SK-N-SH (cell line): ENCODE measurements around the gene DNAH10. TPM values are rescaled to one million over a fixed set of nuclear protein-coding genes. Genes with fewer than 3 reads are reported as not detected.

Source experiments
- CTCF ChIA-PET: fragments of 300-600, 350-600 bp; formaldehyde crosslinking; extraction: SDS; loops from one replicate; lab custom pipeline; 2021; lab: Yijun Ruan, JAX
- POLR2A ChIA-PET: fragments of 350-600 bp; sonication (Branson Sonifier 250); formaldehyde crosslinking; extraction: SDS; loops from one replicate; lab custom pipeline; 2020; ENCODE audit warnings: antibody characterized with exemption, inconsistent platforms; lab: Yijun Ruan, JAX
- DNase-seq: peaks from one replicate; pipeline ENCODE4 v3.0.0; 2012
- H2AFZ ChIP-seq: fragments of 200-600 bp; sonication (generic); 2 replicates; pipeline ENCODE4 v1.8.1; 2016; ENCODE audit warnings: antibody characterized with exemption, mild to moderate bottlenecking, low read depth
- H3F3A ChIP-seq: fragments of 200-600 bp; sonication (generic); replicated peaks from 2 replicates; pipeline ENCODE3; 2016; ENCODE audit warnings: antibody characterized with exemption, mild to moderate bottlenecking; ENCODE audit not compliant: insufficient read depth
- H3K27ac ChIP-seq, 2 experiments: fragments of 200-500 bp in 1 of 2; fragments of 200-600 bp in 1 of 2; sonication (Bioruptor generic) in 1 of 2; sonication (generic), shearing (Covaris generic) in 1 of 2; 2 replicates each; pipeline versions ENCODE4 v1.5.1 to v1.6.1; 2014 to 2016; ENCODE audit warnings: low read depth in 2 of 2, inconsistent platforms in 1 of 2, low read length in 1 of 2, mild to moderate bottlenecking in 1 of 2, mixed read lengths in 1 of 2
- H3K27me3 ChIP-seq: fragments of 200-600 bp; sonication (generic), shearing (Covaris generic); 2 replicates; pipeline ENCODE4 v1.6.1; 2016; ENCODE audit warnings: mixed run types; ENCODE audit not compliant: insufficient read depth
- H3K36me3 ChIP-seq, 2 experiments: fragments of 200-500 bp in 1 of 2; fragments of 200-600 bp in 1 of 2; sonication (Bioruptor generic) in 1 of 2; sonication (generic) in 1 of 2; replicated peaks in 1 of 2; 2 replicates each; pipeline versions ENCODE3 to v1.5.1; 2014 to 2016; ENCODE audit warnings: low read length in 1 of 2, mild to moderate bottlenecking in 1 of 2; ENCODE audit not compliant: insufficient read depth in 2 of 2, control insufficient read depth in 1 of 2
- H3K4me1 ChIP-seq, 2 experiments: fragments of 200-500 bp in 1 of 2; fragments of 200-600 bp in 1 of 2; sonication (Bioruptor generic) in 1 of 2; sonication (generic), shearing (Covaris generic) in 1 of 2; 2 replicates each; pipeline versions ENCODE4 v1.5.1 to v1.6.1; 2014 to 2016; ENCODE audit warnings: low read depth in 1 of 2, low read length in 1 of 2, mixed run types in 1 of 2; ENCODE audit not compliant: insufficient read depth in 2 of 2, control insufficient read depth in 1 of 2
- H3K4me2 ChIP-seq: fragments of 200-600 bp; sonication (generic), shearing (Covaris generic); 2 replicates; pipeline ENCODE4 v1.6.1; 2017; ENCODE audit warnings: mixed run types
- H3K4me3 ChIP-seq, 2 experiments: fragments of 200-500 bp in 1 of 2; fragments of 200-600 bp in 1 of 2; sonication (Bioruptor generic) in 1 of 2; sonication (generic), shearing (Covaris generic) in 1 of 2; 2 replicates each; pipeline versions ENCODE4 v1.5.1 to v1.8.1; 2014 to 2016; ENCODE audit warnings: low read depth in 2 of 2, inconsistent platforms in 1 of 2, low read length in 1 of 2, mild to moderate bottlenecking in 1 of 2, mixed read lengths in 1 of 2, moderate library complexity in 1 of 2
- H3K79me2 ChIP-seq: fragments of 200-600 bp; sonication (generic); 2 replicates; pipeline ENCODE4 v1.8.1; 2017; ENCODE audit warnings: mild to moderate bottlenecking; ENCODE audit not compliant: insufficient read depth
- H3K9ac ChIP-seq: fragments of 200-600 bp; sonication (generic); 2 replicates; pipeline ENCODE4 v1.6.1; 2017; ENCODE audit warnings: mixed run types
- H3K9me2 ChIP-seq: fragments of 200-600 bp; sonication (generic); 2 replicates; pipeline ENCODE4 v1.6.1; 2017; ENCODE audit warnings: mixed run types
- H3K9me3 ChIP-seq: fragments of 200-600 bp; sonication (generic); 2 replicates; pipeline ENCODE4 v1.6.1; 2017; ENCODE audit warnings: mixed run types, mild to moderate bottlenecking, moderate library complexity
- H4K20me1 ChIP-seq: fragments of 200-600 bp; sonication (generic); 2 replicates; pipeline ENCODE4 v1.6.1; 2017; ENCODE audit warnings: mild to moderate bottlenecking, mixed run types; ENCODE audit not compliant: insufficient read depth
- ELF1 ChIP-seq: IDR thresholded peaks from 2 replicates; pipeline ENCODE4 v1.4.0; 2012
- EP300 ChIP-seq, 2 experiments: IDR thresholded peaks; 2 replicates each; pipeline versions ENCODE4 v1.4.0 to v1.6.1; 2012; ENCODE audit warnings: borderline replicate concordance in 1 of 2, low read depth in 1 of 2, low read length in 1 of 2
- EZH2phosphoT487 ChIP-seq: fragments of 200-600 bp; sonication (generic); IDR thresholded peaks from 2 replicates; pipeline ENCODE4 v1.6.1; 2017; ENCODE audit warnings: low read depth, mixed run types, mild to moderate bottlenecking, antibody characterized with exemption, moderate library complexity, borderline replicate concordance
- FOXJ3 ChIP-seq: sonication (generic); formaldehyde crosslinking; IDR thresholded peaks from 2 replicates; pipeline ENCODE4 v1.5.1; 2020; ENCODE audit warnings: mild to moderate bottlenecking, missing genetic modification reagents
- FOXM1 ChIP-seq: IDR thresholded peaks from 2 replicates; pipeline ENCODE4 v1.4.0; 2012; ENCODE audit warnings: low read depth, mild to moderate bottlenecking
- GABPA ChIP-seq: IDR thresholded peaks from 2 replicates; pipeline ENCODE4 v1.4.0; 2012; ENCODE audit warnings: low read depth, mild to moderate bottlenecking
- GATA2 ChIP-seq: sonication (generic); formaldehyde crosslinking; IDR thresholded peaks from 2 replicates; pipeline ENCODE4 v1.5.0; 2020; ENCODE audit warnings: mild to moderate bottlenecking, missing genetic modification reagents
- JUND ChIP-seq: IDR thresholded peaks from 2 replicates; pipeline ENCODE4 v1.4.0; 2012
- MXI1 ChIP-seq: IDR thresholded peaks from 2 replicates; pipeline ENCODE4 v1.6.1; 2012; ENCODE audit warnings: mild to moderate bottlenecking, low read depth, low read length, improper control_type of control experiment
- NFIC ChIP-seq: IDR thresholded peaks from 2 replicates; pipeline ENCODE4 v1.4.0; 2012; ENCODE audit warnings: borderline replicate concordance
- NRF1 ChIP-seq: IDR thresholded peaks from 2 replicates; pipeline ENCODE4 v1.6.1; 2012; ENCODE audit warnings: low read depth, mild to moderate bottlenecking, low read length
- RAD21 ChIP-seq: IDR thresholded peaks from 2 replicates; pipeline ENCODE4 v1.6.1; 2012; ENCODE audit warnings: mild to moderate bottlenecking, low read length
- RFX5 ChIP-seq: IDR thresholded peaks from 2 replicates; pipeline ENCODE4 v1.6.1; 2012; ENCODE audit warnings: mild to moderate bottlenecking, improper control_type of control experiment, low read length
- TCF12 ChIP-seq: IDR thresholded peaks from 2 replicates; pipeline ENCODE4 v1.4.0; 2012
- TEAD4 ChIP-seq: IDR thresholded peaks from 2 replicates; pipeline ENCODE4 v1.4.0; 2012; ENCODE audit warnings: mild to moderate bottlenecking, borderline replicate concordance; ENCODE audit not compliant: insufficient read depth
- YY1 ChIP-seq: IDR thresholded peaks from 2 replicates; pipeline ENCODE4 v1.4.0; 2012; ENCODE audit warnings: low read depth, mild to moderate bottlenecking
- WGBS: methylation state at CpG from one replicate; pipeline ENCODE4 v1.1.6; 2017; ENCODE audit warnings: low lambda C conversion rate; 5-methylcytosine and 5-hydroxymethylcytosine counted together
- polyA plus RNA-seq, 3 experiments: library from polyadenylated mRNA; depleted of rRNA; stranded (reverse); fragments of >200 nt; gene quantifications; 2 replicates each; pipeline ENCODE4 v1.2.3, GENCODE V29; 2012
- TF ChIP-seq, protein P1 (sequence below): IDR thresholded peaks from 2 replicates; pipeline ENCODE4 v1.4.0; 2012; ENCODE audit warnings: low read depth
- TF ChIP-seq, protein P2 (sequence below): IDR thresholded peaks from 2 replicates; pipeline ENCODE4; 2012

The DNAH10 gene
- polyA plus RNA-seq, 1 of the 3 experiments (the other 2 are of a cell fraction), result 0.13 TPM

DNA sequence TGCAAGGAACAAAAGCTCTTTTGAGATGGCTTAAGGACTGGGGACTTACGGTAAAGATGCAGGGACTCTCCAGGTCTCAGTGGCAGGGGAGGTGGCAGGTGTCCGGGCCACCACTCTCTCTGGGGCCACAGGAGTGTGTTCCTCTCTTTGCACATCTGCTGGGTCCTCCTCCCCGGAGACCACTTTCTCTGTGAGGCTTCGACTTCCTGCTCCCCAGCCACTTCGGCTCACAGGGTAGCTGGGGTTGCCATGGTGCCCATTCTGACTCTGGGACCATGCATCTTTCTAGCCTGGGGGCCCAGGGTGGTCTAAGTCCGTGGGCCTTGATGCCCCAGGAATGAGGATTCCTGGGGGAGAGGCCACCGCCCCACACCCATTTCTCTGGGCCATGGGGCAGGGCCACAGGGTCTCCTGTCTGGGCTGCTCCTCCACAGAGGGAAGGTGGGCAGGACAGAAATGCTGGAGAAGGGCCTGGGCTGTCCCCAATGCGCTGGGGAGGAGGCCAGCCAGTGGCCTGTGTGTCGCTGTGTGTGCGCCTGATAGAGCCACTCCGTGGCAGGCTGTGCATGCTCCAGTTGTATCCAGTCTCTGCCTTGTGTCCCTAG, 172.0 kb downstream of the DNAH10 start:
- POLR2A ChIA-PET, result no interaction called here
- TF ChIP-seq ELF1 (no peak), TEAD4 (no peak), MXI1 (no peak), JUND (no peak), TCF12 (no peak), GABPA (no peak)
- H3F3A ChIP-seq, result no peaks in the 10 kb centered on the region
- H3K27ac ChIP-seq, result no peak overlapping the region
- CTCF ChIA-PET, result no interaction called here
- no peak overlapping the region for H2AFZ ChIP-seq
- H3K9me3 ChIP-seq, result no peaks in the 10 kb centered on the region
- H3K9ac ChIP-seq, result no peak overlapping the region
- no peaks in the 10 kb centered on the region for H3K79me2 ChIP-seq
- no peak overlapping the region for H3K4me2 ChIP-seq
- no peaks in the 10 kb centered on the region for H4K20me1 ChIP-seq
- no peaks in the 10 kb centered on the region for H3K4me1 ChIP-seq
- H3K27me3 ChIP-seq, result no peaks in the 10 kb centered on the region
- WGBS, result 90% methylated on average over 7 of the region's 11 CpGs
- H3K9me2 ChIP-seq, result no peaks in the 10 kb centered on the region
- H3K4me3 ChIP-seq, result no peak overlapping the region
- H3K36me3 ChIP-seq, result peaks cover 0 to 19% of the 10 kb centered on the region in 2 experiments
- no peak for DNase-seq

DNA sequence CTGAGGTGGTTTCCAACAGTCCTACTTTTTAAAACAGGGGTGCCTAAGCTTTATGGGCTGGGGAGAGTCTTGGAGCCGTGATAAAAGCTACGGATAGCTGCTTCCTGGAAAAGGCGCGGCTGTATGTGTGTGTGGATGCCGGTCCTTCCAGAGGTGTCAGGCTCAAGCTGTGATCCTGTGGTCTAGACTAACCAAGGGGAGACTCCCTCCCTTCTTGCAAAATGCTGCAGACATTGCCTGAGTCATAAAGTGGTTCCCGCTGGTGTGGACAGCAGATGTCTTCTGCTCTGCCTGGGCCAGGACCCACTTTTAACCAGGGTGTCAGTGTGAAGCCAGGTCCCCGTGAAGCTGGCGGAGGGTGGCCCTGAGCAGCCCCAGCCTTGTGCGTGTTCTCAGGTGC, 172.7 kb downstream of the DNAH10 start:
- TF ChIP-seq TCF12, result no peak
- TF ChIP-seq GATA2 (CRISPR knock-in tag), result no peak
- TF ChIP-seq RAD21, result no peak
- TF ChIP-seq GABPA, result no peak
- TF ChIP-seq YY1, result no peak
- TF ChIP-seq FOXM1, result no peak
- TF ChIP-seq RFX5, result no peak
- TF ChIP-seq, protein P1, sequence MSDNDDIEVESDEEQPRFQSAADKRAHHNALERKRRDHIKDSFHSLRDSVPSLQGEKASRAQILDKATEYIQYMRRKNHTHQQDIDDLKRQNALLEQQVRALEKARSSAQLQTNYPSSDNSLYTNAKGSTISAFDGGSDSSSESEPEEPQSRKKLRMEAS, result no peak
- TF ChIP-seq EZH2phosphoT487, result no peak
- TF ChIP-seq JUND, result no peak
- no peak for TF ChIP-seq TEAD4
- no peak for TF ChIP-seq EP300 (IDR thresholded peaks at IDR 0.05; ENCODE audit: borderline replicate concordance in 1 of 2, low read depth in 1 of 2, low read length in 1 of 2)
- TF ChIP-seq FOXJ3, result no peak
- no peak for TF ChIP-seq NRF1
- TF ChIP-seq, protein P2, sequence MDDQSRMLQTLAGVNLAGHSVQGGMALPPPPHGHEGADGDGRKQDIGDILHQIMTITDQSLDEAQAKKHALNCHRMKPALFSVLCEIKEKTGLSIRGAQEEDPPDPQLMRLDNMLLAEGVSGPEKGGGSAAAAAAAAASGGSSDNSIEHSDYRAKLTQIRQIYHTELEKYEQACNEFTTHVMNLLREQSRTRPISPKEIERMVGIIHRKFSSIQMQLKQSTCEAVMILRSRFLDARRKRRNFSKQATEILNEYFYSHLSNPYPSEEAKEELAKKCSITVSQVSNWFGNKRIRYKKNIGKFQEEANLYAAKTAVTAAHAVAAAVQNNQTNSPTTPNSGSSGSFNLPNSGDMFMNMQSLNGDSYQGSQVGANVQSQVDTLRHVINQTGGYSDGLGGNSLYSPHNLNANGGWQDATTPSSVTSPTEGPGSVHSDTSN, result no peak
- TF ChIP-seq NFIC, result no peak
- 88% methylated on average over 5 of the region's 9 CpGs for WGBS
- DNase-seq, result no peak
- Histone ChIP-seq H3K4me2 (no peak overlapping the region), H3K79me2 (no peaks in the 10 kb centered on the region), H3K4me1 (no peaks in the 10 kb centered on the region), H3K27ac (no peak overlapping the region), H3F3A (no peaks in the 10 kb centered on the region), H3K9me2 (no peaks in the 10 kb centered on the region), H3K9ac (no peak overlapping the region), H3K4me3 (no peak overlapping the region), H3K36me3 (peaks cover 0 to 26% of the 10 kb centered on the region in 2 experiments), H4K20me1 (no peaks in the 10 kb centered on the region), H3K9me3 (no peaks in the 10 kb centered on the region), H3K27me3 (no peaks in the 10 kb centered on the region), H2AFZ (no peak overlapping the region)
- ChIA-PET POLR2A (no interaction called here), CTCF (interaction anchor here (1.7 kb wide), 1 partner anchor 8 kb away, joined by 4 read pairs; no protein-coding TSS in a partner anchor)
